Stimulated activated CD8-positive, alpha-beta memory T cell treated with anti-CD3 and anti-CD28 coated beads, Interleukin-7, amount 100 ng/mL, for 48 hours (primary cell): ENCODE measurements around the gene MPP4.

Source experiments
- DNase-seq, 2 donors: peaks; one replicate each; pipeline ENCODE4 v3.0.0-alpha.2; 2020; ENCODE audit warnings: low read depth in 1 of 2; ENCODE audit errors: extremely low read depth in 1 of 2

Gene MPP4

GRCh38 chr2:201631041-201631440 lies 67.4 kb downstream of the MPP4 start:
- no peak for DNase-seq

DNA sequence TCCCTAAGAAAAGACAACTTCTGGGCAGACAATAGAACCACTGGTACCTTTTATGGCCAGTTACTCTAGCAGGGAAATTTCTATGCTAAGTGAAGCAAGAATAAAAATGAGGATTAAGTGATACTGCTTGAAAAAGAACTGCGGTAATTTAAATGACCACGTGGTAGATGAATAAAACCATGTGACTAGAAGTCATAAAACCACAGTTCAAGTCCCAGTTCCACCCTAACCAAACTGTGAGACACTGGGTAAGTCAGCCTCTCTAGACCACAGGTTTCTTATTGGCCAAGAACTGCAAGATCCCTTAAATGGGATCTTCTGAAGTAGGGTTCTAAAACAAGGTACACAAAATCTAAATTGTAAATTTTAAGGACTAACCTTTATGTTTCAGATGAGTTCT lies 67.9 kb downstream of the MPP4 start:
- DNase-seq, result no peak

GRCh38 chr2:201628545-201628944 lies 69.9 kb downstream of the MPP4 start:
- no peak for DNase-seq

DNA sequence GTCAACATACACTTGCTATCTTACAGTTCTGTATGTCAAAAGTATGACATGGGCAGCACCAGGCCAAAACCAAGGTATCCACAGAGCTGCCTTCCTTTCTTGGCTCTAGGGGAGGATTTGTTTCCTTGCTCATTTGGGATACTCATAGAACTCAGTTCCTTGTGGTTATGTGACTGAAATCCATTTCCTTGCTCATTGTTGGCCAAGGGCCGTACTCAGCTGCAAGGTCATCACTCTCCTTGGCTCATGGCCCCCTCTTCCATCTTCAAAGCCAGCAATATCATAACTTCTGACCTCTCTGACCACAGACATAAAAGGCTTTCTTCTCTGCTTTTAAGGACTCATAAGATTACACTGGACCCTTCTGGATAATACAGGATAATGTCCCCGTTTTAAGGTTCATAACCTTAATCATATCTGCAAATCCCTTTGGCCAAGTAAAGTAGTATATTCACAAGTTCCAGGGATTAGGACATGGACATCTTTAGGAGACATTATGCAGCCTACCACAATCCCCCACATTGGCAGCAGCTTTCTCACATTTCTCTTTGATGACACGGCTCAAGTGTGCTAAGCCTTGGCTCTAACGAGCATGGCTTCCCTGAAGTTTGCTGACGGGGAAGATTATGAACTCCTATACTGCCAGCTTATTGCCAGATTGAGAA lies 76.0 kb downstream of the MPP4 start:
- no peak for DNase-seq

DNA sequence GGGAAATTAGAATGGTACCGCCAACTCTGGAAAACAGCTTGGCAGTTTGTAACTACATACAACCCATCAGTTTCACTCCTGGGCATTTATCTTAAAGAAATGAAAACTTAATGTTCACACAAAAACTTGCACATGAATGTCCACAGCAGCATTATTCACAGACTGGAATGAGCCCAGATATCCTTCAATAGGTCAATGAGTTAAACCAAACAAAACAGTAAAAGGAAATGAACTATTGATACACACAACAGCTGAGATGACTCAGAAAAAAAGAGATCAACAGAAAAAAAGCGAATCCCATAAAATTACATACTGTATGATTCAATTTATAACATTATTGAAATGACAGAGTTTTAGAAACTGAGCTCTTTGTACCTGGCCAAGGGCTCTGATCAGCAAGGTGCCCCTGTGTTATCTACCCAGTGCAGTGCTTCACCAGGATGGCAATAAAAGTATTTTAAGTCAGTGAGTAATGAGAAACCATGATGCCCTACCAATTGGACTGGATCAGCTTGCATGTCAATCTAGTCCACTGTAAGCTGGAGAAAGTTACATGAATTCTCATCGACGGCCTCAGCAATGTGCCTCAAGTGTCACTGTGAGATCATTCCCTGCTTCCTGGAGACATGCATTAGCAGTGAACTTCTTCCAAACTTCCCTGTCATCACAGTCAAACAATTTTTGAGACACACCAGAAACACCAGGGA lies 77.0 kb downstream of the MPP4 start:
- no peak for DNase-seq

GRCh38 chr2:201618744-201619662 lies 79.4 kb downstream of the MPP4 start:
- DNase-seq, result no peak

GRCh38 chr2:201608021-201608420 lies 90.4 kb downstream of the MPP4 start:
- DNase-seq, result no peak

DNA sequence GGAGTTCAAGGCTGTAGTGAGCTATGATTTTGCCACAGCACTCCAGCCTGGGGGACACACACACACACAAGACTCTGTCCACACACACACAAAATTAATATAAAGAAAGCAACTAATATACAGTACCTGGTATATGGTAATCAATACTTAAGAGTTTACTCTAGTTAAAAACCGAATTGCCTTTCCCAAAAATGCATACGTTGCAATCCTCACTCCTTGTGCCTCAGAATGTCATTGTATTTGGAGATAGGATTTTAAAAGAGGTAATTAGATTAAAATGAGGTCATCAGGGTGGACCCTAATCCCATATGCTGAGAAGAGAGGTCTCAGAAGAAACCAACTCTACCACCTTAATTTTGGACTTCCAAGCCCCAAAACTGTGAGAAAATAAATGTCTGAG lies 90.9 kb downstream of the MPP4 start:
- DNase-seq, result no peak

DNA sequence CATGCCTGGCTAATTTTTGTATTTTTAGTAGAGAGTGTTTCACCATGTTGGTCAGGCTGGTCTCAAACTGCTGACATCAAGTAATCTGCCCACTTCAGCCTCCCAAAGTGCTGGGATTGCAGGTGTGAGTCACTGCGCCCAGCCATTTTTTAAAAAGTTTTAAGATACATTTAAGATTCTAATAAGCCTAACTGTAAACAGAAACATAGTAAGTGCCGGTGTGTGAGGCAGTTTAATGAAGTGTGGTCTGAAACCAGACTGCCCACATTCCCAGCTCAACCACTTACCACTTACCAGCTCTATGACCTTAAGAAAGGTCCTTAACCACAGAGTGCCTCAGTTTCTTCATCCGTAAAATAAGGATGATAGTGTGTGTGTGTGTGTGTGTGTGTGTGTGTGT lies 97.5 kb downstream of the MPP4 start:
- no peak for DNase-seq

GRCh38 chr2:201597397-201597796 lies 101.0 kb downstream of the MPP4 start:
- no peak for DNase-seq
